H9 (cell line): ENCODE results near the gene SHANK3. TPM values are rescaled to one million over a fixed set of nuclear protein-coding genes. Genes with fewer than 3 reads are reported as not detected.

Experiments used
- DNase-seq: peaks from one replicate; pipeline ENCODE4 v3.0.0-alpha.2; 2017
- H2AFZ ChIP-seq: one replicate; pipeline ENCODE4 v1.6.1; 2013; ENCODE audit warnings: mild to moderate bottlenecking, low read length, control low read depth, moderate library complexity
- H2AK5ac ChIP-seq: 2 replicates; pipeline ENCODE4 v1.6.1; 2013; ENCODE audit warnings: low read length, control low read depth, mixed read lengths; ENCODE audit not compliant: insufficient read length
- H2BK120ac ChIP-seq: one replicate; pipeline ENCODE4 v1.6.1; 2013; ENCODE audit warnings: low read depth, mild to moderate bottlenecking, low read length, control low read depth, inconsistent platforms; ENCODE audit not compliant: poor library complexity, severe bottlenecking
- H2BK12ac ChIP-seq: 2 replicates; pipeline ENCODE4 v1.6.1; 2013; ENCODE audit warnings: low read length, control low read depth, mixed read lengths, low read depth; ENCODE audit not compliant: insufficient read length
- H2BK15ac ChIP-seq: 2 replicates; pipeline ENCODE4 v1.6.1; 2013; ENCODE audit warnings: low read depth, low read length, control low read depth
- H2BK20ac ChIP-seq: one replicate; pipeline ENCODE4 v1.6.1; 2013; ENCODE audit warnings: low read depth, mild to moderate bottlenecking, low read length, control low read depth, inconsistent platforms; ENCODE audit not compliant: poor library complexity, severe bottlenecking
- H2BK5ac ChIP-seq: 2 replicates; pipeline ENCODE4 v1.6.1; 2013; ENCODE audit warnings: low read length, control low read depth, mixed read lengths; ENCODE audit not compliant: insufficient read length
- H3K14ac ChIP-seq: 2 replicates; pipeline ENCODE4 v1.6.1; 2013; ENCODE audit warnings: low read length, control low read depth; ENCODE audit not compliant: insufficient read depth
- H3K18ac ChIP-seq: 2 replicates; pipeline ENCODE4 v1.6.1; 2013; ENCODE audit warnings: low read depth, mild to moderate bottlenecking, mixed read lengths, low read length, control low read depth; ENCODE audit not compliant: insufficient read length
- H3K23ac ChIP-seq: 2 replicates; pipeline ENCODE4 v1.6.1; 2013; ENCODE audit warnings: low read length, control low read depth, mixed read lengths, low read depth; ENCODE audit not compliant: insufficient read length
- H3K23me2 ChIP-seq: 2 replicates; pipeline ENCODE4 v1.6.1; 2013; ENCODE audit warnings: low read depth, mild to moderate bottlenecking, mixed read lengths, low read length, control low read depth; ENCODE audit not compliant: insufficient read length, poor library complexity, severe bottlenecking
- H3K27ac ChIP-seq: 2 replicates; pipeline ENCODE4 v1.5.1; 2013; ENCODE audit warnings: low read length, control low read depth, mixed read lengths, low read depth; ENCODE audit not compliant: insufficient read length
- H3K27me3 ChIP-seq: 2 replicates; pipeline ENCODE4 v1.6.1; 2013; ENCODE audit warnings: low read length, control low read depth, inconsistent platforms; ENCODE audit not compliant: insufficient read depth
- H3K4ac ChIP-seq: 2 replicates; pipeline ENCODE4 v1.6.1; 2013; ENCODE audit warnings: low read depth, mild to moderate bottlenecking, control low read depth, inconsistent platforms, low read length, moderate library complexity
- H3K4me1 ChIP-seq: 2 replicates; pipeline ENCODE4 v1.6.1; 2013; ENCODE audit warnings: low read length, control low read depth, inconsistent platforms; ENCODE audit not compliant: insufficient read depth
- H3K4me2 ChIP-seq: 2 replicates; pipeline ENCODE4 v1.6.1; 2013; ENCODE audit warnings: low read length, control low read depth, mixed read lengths; ENCODE audit not compliant: insufficient read length, insufficient read depth
- H3K56ac ChIP-seq: 2 replicates; pipeline ENCODE4 v1.6.1; 2013; ENCODE audit warnings: low read depth, mild to moderate bottlenecking, mixed read lengths, low read length, control low read depth; ENCODE audit not compliant: insufficient read length
- H3K79me1 ChIP-seq: 2 replicates; pipeline ENCODE4 v1.6.1; 2013; ENCODE audit warnings: low read depth, mild to moderate bottlenecking, moderate library complexity, low read length, control low read depth, inconsistent platforms; ENCODE audit not compliant: insufficient read depth, poor library complexity, severe bottlenecking
- H3K79me2 ChIP-seq: 2 replicates; pipeline ENCODE4 v1.6.1; 2013; ENCODE audit warnings: low read length, control low read depth, inconsistent platforms; ENCODE audit not compliant: insufficient read depth
- H3K9ac ChIP-seq: 2 replicates; pipeline ENCODE4 v1.6.1; 2013; ENCODE audit warnings: low read length, control low read depth, mixed read lengths; ENCODE audit not compliant: insufficient read length; ENCODE audit errors: extremely low read depth
- H3K9me3 ChIP-seq: one replicate; pipeline ENCODE4 v1.6.1; 2013; ENCODE audit warnings: low read depth, low read length, inconsistent platforms; ENCODE audit not compliant: control insufficient read depth
- H3T11ph ChIP-seq: one replicate; pipeline ENCODE4 v1.6.1; 2013; ENCODE audit warnings: mild to moderate bottlenecking, low read length, control low read depth, inconsistent platforms
- H4K20me1 ChIP-seq: one replicate; pipeline ENCODE4 v1.6.1; 2013; ENCODE audit not compliant: control insufficient read depth, insufficient read length, insufficient read depth
- H4K5ac ChIP-seq: 2 replicates; pipeline ENCODE4 v1.6.1; 2013; ENCODE audit warnings: low read depth, mild to moderate bottlenecking, mixed read lengths, low read length, control low read depth; ENCODE audit not compliant: insufficient read length
- H4K8ac ChIP-seq: replicated peaks from 2 replicates; pipeline ENCODE4 v1.6.1; 2013; ENCODE audit warnings: low read length, control low read depth, mixed read lengths, low read depth; ENCODE audit not compliant: insufficient read length
- H4K91ac ChIP-seq: 2 replicates; pipeline ENCODE4 v1.6.1; 2013; ENCODE audit warnings: low read depth, mild to moderate bottlenecking, moderate library complexity, mixed read lengths, low read length, control low read depth; ENCODE audit not compliant: insufficient read length
- H3K27ac Mint-ChIP-seq, 3 experiments: 2 replicates in 2 of 3; 3 replicates in 1 of 3; pipeline ENCODE4 v1.8.0; 2020 to 2021; ENCODE audit warnings: mixed read lengths in 3 of 3, mild to moderate bottlenecking in 1 of 3, moderate library complexity in 1 of 3
- H3K27me3 Mint-ChIP-seq: 2 replicates; pipeline ENCODE4 v1.8.0; 2021; ENCODE audit warnings: low read depth, mild to moderate bottlenecking, moderate library complexity, mixed read lengths
- H3K36me3 Mint-ChIP-seq, 3 experiments: 2 replicates in 2 of 3; 3 replicates in 1 of 3; pipeline ENCODE4 v1.8.0; 2020 to 2021; ENCODE audit warnings: low read depth in 3 of 3, mixed read lengths in 3 of 3; ENCODE audit not compliant: insufficient read depth in 1 of 3
- H3K4me1 Mint-ChIP-seq, 2 experiments: 2 replicates each; pipeline ENCODE4 v1.8.0; 2020; ENCODE audit warnings: mixed read lengths in 2 of 2
- H3K4me3 Mint-ChIP-seq, 2 experiments: 2 replicates in 1 of 2; 3 replicates in 1 of 2; pipeline ENCODE4 v1.8.0; 2020 to 2021; ENCODE audit warnings: mild to moderate bottlenecking in 2 of 2, mixed read lengths in 2 of 2, moderate library complexity in 1 of 2
- H3K9me3 Mint-ChIP-seq, 2 experiments: 2 replicates in 1 of 2; 3 replicates in 1 of 2; pipeline ENCODE4 v1.8.0; 2020; ENCODE audit warnings: mild to moderate bottlenecking in 2 of 2, mixed read lengths in 2 of 2, moderate library complexity in 1 of 2
- CTCF ChIP-seq: fragments of 200-600 bp; sonication (generic); conservative IDR thresholded peaks from 3 replicates; pipeline ENCODE4 v1.8.0; 2021; ENCODE audit warnings: antibody characterized with exemption, mild to moderate bottlenecking
- WGBS: extraction: QIAGEN DNeasy Blood & Tissue Kit; methylation state at CpG from one replicate; pipeline ENCODE4 v1.1.7; 2013; ENCODE audit warnings: missing lambda C conversion rate, low lambda C conversion rate, mixed read lengths; ENCODE audit not compliant: insufficient read length; ENCODE audit errors: extremely low coverage; 5-methylcytosine and 5-hydroxymethylcytosine counted together
- total RNA-seq: library from RNA; stranded (reverse); gene quantifications from 2 replicates; pipeline ENCODE4 v1.2.1, GENCODE V29; 2021

Gene SHANK3
- total RNA-seq, 1 experiment from 2014 or later, result 8.7 TPM

DNA sequence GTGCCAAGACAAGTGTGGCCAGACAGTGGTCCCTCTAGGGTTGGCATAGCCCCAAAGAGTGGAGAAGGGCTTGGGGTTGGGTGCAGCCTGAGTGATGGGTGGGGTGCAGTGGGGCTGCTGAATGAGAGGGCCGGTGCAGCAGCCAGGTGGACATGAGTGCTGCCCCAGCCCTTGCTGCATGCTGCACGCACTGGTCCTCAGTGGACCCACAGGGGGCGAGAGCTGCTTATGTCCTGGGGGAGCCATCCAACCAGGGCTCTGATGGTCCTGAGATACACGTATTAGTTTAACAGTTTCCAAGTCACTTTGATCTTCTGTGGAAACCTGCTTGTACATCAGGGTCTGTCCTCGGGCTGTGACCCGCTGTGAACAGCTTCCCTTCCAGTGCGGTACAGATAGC lies 41.5 kb downstream of the SHANK3 start:
- Histone ChIP-seq H2AK5ac (no peak overlapping the region), H3T11ph (no peak overlapping the region), H3K9ac (no peak overlapping the region), H3K79me2 (no peaks in the 10 kb centered on the region), H3K4ac (no peak overlapping the region), H4K8ac (no peak overlapping the region), H3K23me2 (no peaks in the 10 kb centered on the region), H3K4me2 (no peak overlapping the region), H3K18ac (no peak overlapping the region), H3K14ac (no peak overlapping the region), H2BK12ac (no peak overlapping the region), H2BK120ac (no peak overlapping the region), H2AFZ (no peak overlapping the region), H2BK5ac (no peak overlapping the region), H2BK20ac (no peak overlapping the region), H3K27me3 (peaks cover 11% of the 10 kb centered on the region; the same call in 1 of the 2 replicates), H3K23ac (no peak overlapping the region), H4K91ac (no peak overlapping the region), H3K56ac (no peak overlapping the region), H3K79me1 (no peaks in the 10 kb centered on the region), H3K4me1 (no peaks in the 10 kb centered on the region), H4K5ac (no peak overlapping the region), H3K9me3 (no peaks in the 10 kb centered on the region), H2BK15ac (no peak overlapping the region), H4K20me1 (no peaks in the 10 kb centered on the region), H3K27ac (no peak overlapping the region)
- H3K4me3 Mint-ChIP-seq, result no peak overlapping the region
- no peak overlapping the region for H3K27ac Mint-ChIP-seq
- H3K4me1 Mint-ChIP-seq, result no peaks in the 10 kb centered on the region
- TF ChIP-seq CTCF, result no peak
- WGBS, result no CpG with 5 or more reads among the region's 7 CpGs
- H3K27me3 Mint-ChIP-seq, result peaks cover 36% of the 10 kb centered on the region
- DNase-seq, result no peak
- H3K9me3 Mint-ChIP-seq, result no peaks in the 10 kb centered on the region; a peak in 1 of 5 replicates
- peaks cover 0 to 4% (median 4%) of the 10 kb centered on the region in 3 experiments; a peak in 3 of 7 replicates for H3K36me3 Mint-ChIP-seq
